GM12801 (cell line): ENCODE results near the gene DCAF11.

Experiments
- TF ChIP-seq, protein P1 (sequence below): IDR thresholded peaks from one replicate; pipeline ENCODE4 v1.5.1; 2011; ENCODE audit warnings: control low read depth; ENCODE audit not compliant: insufficient read length; ENCODE audit errors: extremely low read depth

The DCAF11 gene

DNA sequence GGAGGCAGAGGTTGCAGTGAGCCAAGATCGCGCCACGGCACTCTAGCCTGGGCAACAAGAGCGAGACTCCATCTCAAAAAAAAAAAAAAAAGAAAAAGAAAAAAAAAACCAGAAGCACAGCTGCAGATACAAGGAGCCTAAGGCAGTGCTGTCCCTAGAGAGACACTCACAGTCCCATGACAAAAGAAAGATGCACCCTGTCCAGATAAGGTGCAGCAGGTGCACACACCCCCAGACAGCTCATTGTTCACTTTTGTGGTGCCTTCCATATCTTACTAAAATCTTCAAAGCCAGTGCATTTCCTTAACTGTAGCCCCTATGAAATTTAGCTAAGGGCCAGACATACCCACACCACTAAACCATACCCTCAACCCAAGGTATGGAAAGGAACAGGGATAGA, 7.8 kb downstream of the DCAF11 start:
- TF ChIP-seq, protein P1, sequence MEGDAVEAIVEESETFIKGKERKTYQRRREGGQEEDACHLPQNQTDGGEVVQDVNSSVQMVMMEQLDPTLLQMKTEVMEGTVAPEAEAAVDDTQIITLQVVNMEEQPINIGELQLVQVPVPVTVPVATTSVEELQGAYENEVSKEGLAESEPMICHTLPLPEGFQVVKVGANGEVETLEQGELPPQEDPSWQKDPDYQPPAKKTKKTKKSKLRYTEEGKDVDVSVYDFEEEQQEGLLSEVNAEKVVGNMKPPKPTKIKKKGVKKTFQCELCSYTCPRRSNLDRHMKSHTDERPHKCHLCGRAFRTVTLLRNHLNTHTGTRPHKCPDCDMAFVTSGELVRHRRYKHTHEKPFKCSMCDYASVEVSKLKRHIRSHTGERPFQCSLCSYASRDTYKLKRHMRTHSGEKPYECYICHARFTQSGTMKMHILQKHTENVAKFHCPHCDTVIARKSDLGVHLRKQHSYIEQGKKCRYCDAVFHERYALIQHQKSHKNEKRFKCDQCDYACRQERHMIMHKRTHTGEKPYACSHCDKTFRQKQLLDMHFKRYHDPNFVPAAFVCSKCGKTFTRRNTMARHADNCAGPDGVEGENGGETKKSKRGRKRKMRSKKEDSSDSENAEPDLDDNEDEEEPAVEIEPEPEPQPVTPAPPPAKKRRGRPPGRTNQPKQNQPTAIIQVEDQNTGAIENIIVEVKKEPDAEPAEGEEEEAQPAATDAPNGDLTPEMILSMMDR: no peak

DNA sequence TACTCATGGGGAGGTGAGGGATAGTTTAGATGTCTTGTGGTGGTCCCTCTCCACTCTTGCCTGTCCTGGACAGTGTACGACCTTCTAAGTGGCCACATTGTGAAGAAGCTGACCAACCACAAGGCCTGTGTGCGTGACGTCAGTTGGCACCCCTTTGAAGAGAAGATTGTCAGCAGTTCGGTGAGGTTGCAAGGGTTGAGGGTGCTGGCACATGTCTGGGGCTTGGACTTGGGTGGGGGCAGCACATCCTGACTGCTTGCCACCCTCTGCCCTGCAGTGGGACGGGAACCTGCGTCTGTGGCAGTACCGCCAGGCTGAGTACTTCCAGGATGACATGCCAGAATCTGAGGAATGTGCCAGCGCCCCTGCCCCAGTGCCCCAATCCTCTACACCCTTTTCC, 8.3 kb downstream of the DCAF11 start:
- TF ChIP-seq, protein P1: no peak

DNA sequence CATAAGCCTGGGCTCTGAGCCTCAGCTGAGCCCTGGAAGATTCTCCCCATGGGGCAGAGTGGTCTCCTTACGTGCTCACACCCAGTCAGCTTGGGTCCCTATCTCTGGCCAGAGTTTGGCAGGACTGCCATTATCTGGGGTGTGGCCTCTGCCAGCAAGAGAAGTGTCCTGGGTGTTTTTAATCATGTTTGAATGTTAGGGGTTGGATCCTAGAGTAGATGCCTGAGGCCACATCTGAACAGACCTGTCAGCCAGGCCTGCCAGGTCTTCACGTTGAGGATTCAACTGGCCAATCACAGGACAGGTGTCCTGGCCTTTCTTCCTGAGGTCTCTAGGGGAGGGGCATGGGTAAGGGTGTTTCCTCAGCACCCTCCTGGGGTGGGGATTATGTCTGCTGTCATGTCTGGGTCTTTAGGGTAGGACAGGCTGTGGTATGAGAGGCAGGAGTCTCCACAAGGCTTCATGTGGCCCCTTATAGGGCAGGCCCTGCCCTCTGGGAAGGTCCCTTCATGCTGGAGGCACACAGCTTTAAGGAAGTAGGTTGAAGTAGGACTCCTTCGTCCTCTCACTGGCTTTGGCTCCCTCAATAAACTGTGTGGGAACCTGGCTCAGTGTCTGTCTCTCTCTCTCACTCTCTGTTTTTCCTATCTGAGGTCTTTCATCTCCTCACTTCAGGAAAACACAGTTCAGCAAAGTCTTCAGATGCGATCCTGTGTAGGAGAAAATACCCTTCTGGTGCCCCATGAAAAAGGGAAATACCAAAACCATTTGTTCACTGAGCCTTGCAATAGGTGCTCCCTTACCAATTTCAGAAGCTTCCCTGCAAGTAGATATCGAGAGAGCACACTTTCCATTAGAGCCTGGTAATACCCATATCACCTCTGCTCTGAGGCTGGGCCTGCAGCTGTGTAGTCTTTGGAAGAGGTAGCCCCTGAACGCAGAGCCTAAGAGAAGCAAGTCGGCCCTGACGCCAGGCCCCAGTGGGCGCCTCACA, 9.1 kb downstream of the DCAF11 start:
- TF ChIP-seq, protein P1: no peak

DNA sequence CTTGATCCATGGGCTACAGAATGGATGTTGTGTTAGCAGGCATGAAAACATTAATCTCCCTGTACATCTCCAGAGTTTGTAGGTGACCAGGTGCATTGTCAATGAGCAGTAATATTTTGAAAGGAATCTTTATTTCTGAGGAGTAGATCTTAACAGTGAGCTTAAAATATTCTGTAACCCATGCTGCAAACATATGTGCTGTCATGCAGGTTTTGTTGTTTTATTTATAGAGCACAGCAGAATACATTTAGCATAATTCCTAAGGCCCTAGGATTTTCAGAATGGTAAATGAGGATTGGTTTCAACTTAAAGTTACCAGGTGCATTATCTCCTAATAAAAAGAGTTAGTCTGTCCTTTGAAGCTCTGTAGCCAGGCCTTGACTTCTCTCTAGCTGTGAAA, 12.4 kb downstream of the DCAF11 start:
- TF ChIP-seq, protein P1: no peak

DNA sequence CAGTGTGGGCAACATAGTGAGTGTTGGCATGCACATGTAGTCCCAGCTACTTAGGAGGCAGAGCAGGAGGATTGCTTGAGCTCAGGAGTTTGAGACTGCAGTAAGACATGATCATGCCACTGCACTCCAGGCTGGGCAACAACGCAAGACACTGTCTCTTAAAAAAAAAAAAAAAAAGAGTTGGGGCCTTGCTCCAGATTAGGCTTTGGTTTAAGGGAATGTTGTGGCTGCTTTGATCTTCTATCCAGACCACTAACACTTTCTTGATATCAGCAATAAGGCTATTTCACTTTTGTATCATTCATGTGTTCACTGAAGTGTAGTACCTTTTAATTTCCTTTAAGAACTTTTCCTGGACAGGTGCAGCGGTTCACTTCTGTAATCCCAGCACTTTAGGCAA, 13.1 kb downstream of the DCAF11 start:
- TF ChIP-seq, protein P1: no peak

DNA sequence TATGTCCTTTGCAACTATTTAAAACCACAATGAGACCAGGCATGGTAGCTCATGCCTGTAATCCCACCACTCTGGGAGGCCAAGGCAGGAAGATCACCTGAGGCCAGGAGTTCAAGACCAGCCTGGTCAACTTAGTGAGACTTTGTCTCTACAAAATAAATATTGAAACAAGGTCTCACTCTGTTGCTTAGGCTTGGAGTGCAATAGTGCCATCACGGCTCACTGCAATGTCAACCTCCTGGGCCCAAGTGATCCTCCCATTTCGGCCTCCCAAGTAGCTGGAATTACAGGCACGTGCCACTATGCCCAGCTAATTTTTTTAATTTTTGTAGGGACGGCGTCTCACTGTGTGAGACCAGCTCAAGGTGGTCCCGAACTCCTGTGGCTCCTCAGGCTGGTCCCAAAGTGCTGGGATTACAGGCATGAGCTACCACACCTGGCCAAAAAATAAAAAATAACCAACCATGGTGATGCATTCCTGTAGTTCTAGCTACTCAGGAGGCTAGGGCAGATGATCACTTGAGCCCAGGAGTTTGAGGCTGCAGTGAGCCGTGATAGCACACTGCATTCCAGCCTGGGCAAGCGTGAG, 14.9 kb downstream of the DCAF11 start:
- TF ChIP-seq, protein P1: no peak

DNA sequence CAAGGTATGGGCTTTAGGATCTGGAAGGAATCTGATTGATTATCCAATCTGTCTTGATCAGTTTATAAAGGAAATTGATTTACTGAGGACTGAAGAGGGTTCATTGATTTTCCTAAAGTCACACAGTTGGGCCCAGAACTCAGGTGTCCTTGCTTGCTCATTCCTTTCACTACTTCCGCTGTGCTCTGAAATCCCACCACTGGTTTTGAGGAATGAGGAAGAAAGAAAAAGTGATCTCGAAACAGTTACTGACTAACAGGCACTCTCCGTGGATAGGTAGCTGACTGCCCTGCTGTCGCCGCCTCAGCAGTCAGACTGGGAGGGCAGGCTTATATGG, 15.8 kb downstream of the DCAF11 start, which contains the start of gene FITM1:
Gene FITM1 (plus strand): TSS at position 280 of the 337 bp plus-strand sequence. CDS start 905 bp downstream, outside the sequence.
- TF ChIP-seq, protein P1: no peak
